SU-DHL-6 (cell line): ENCODE results near the gene IMMT.

ENCODE experiments used
- CTCF ChIP-seq: fragments of 200-600 bp; sonication (generic); IDR thresholded peaks from one replicate; pipeline ENCODE4 v1.5.1; 2017; ENCODE audit warnings: antibody characterized with exemption, mild to moderate bottlenecking, low read length, moderate library complexity; ENCODE audit not compliant: insufficient read depth, poor library complexity, severe bottlenecking
- EZH2phosphoT487 ChIP-seq: fragments of 200-600 bp; sonication (generic), shearing (Covaris generic); conservative IDR thresholded peaks from 2 replicates; pipeline ENCODE4 v1.6.1; 2018; ENCODE audit warnings: mild to moderate bottlenecking, antibody characterized with exemption, low read length, moderate library complexity, mixed read lengths

GRCh38 chr2:86174445-86174844, 20.8 kb downstream of the IMMT start:
- TF ChIP-seq CTCF (no peak), EZH2phosphoT487 (no peak)
